Sigmoid colon (tissue), 4 donors: ENCODE measurements around the gene MUC5B.

Experiments
- CTCF ChIP-seq, 4 experiments: fragments of 450-650 bp in 3 of 4; fragments of 200-600 bp in 1 of 4; IDR thresholded peaks; one replicate each; pipeline ENCODE4 v1.5.1; 2016 to 2019; ENCODE audit warnings: antibody characterized with exemption in 4 of 4, mild to moderate bottlenecking in 3 of 4, moderate library complexity in 2 of 4
- POLR2AphosphoS5 ChIP-seq, 4 donors: sonication (generic); formaldehyde crosslinking; IDR thresholded peaks; one replicate each; pipeline ENCODE4 v1.6.1; 2017; ENCODE audit warnings: antibody characterized with exemption in 4 of 4

- TF ChIP-seq CTCF (IDR thresholded peaks at IDR 0.05), result no peak
- TF ChIP-seq POLR2AphosphoS5 (IDR thresholded peaks at IDR 0.05), result no peak
Observed at GRCh38 chr11:1239596-1240205, 16.8 kb downstream of the MUC5B start.
